SU-DHL-6 (cell line): Measurements from ENCODE around the gene VPS33A.

Source experiments
- CTCF ChIP-seq: fragments of 200-600 bp; sonication (generic); IDR thresholded peaks from one replicate; pipeline ENCODE4 v1.5.1; 2017; ENCODE audit warnings: antibody characterized with exemption, mild to moderate bottlenecking, low read length, moderate library complexity; ENCODE audit not compliant: insufficient read depth, poor library complexity, severe bottlenecking
- EZH2phosphoT487 ChIP-seq: fragments of 200-600 bp; sonication (generic), shearing (Covaris generic); conservative IDR thresholded peaks from 2 replicates; pipeline ENCODE4 v1.6.1; 2018; ENCODE audit warnings: mild to moderate bottlenecking, antibody characterized with exemption, low read length, moderate library complexity, mixed read lengths

- TF ChIP-seq CTCF (no peak), EZH2phosphoT487 (no peak)
Measured at GRCh38 chr12:122207391-122207790, 58.9 kb downstream of the VPS33A start.
